Fibroblast of pulmonary artery (primary cell): ENCODE data around the gene STPG3.

Source experiments
- DNase-seq: peaks from one replicate; pipeline ENCODE4 v3.0.0-alpha.2; 2010; ENCODE audit warnings: low read depth
- H3K4me3 ChIP-seq: replicated peaks from 2 replicates; pipeline ENCODE4 v1.5.1; 2011; ENCODE audit warnings: low read depth, mild to moderate bottlenecking, control low read depth, low read length, moderate library complexity
- TF ChIP-seq, protein P1 (sequence below): IDR thresholded peaks from 2 replicates; pipeline ENCODE4 v1.5.1; 2011; ENCODE audit warnings: mild to moderate bottlenecking, control low read depth, low read length, inconsistent platforms; ENCODE audit errors: missing control alignments

Gene STPG3

DNA sequence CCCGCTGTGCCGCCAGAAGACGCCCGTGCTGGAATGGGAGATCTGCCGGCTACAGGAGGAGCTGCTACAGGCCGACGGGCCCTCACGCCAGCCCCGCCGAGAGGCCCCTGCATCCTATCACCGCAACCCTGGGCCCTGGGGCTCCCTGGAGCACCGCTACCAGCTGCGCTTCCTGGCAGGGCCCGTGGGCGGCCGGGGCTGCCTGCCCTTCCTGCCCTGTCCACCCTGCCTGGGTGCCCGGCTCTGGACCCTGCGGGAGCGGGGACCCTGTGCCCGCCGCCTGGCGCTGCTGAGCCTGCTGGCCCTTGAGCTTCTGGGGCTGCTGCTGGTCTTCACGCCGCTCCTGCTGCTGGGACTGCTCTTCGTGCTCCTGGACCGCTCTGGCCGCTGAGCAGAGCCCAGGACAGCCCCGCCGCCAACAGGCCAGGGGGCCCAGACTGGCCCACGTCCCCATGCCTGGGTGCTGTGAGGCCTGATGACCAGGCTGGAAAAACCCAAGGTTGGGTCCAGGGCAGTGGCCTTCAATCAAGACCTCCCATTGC lies 32.8 kb upstream of the STPG3 start:
- TF ChIP-seq, protein P1, sequence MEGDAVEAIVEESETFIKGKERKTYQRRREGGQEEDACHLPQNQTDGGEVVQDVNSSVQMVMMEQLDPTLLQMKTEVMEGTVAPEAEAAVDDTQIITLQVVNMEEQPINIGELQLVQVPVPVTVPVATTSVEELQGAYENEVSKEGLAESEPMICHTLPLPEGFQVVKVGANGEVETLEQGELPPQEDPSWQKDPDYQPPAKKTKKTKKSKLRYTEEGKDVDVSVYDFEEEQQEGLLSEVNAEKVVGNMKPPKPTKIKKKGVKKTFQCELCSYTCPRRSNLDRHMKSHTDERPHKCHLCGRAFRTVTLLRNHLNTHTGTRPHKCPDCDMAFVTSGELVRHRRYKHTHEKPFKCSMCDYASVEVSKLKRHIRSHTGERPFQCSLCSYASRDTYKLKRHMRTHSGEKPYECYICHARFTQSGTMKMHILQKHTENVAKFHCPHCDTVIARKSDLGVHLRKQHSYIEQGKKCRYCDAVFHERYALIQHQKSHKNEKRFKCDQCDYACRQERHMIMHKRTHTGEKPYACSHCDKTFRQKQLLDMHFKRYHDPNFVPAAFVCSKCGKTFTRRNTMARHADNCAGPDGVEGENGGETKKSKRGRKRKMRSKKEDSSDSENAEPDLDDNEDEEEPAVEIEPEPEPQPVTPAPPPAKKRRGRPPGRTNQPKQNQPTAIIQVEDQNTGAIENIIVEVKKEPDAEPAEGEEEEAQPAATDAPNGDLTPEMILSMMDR = no peak
- no peak for DNase-seq
- no peak overlapping the region for H3K4me3 ChIP-seq

DNA sequence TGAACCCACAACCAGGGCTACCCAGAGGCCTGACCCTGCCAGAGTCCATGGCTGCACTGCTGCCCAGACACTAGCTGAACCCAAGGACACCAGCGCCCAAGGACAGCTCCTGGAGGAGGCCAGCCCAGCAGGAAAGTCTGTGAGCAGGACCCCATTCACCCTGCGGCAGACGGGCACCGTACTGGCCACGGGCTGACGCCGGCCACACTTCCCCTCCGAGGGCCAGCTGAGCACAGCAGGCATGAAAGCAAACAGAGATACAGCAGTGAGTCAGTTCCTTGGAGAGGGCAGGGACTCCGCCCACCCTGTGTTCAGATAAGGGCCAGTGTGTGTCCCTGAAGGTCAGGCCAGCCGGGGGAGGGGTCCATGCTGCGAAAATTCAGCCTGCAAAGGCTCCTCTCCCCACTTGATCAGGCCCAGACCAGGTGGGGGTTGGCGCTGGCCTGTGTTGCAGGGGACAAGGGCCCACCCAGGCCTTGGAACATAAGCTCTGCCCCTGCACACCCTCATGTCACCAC lies 32.3 kb upstream of the STPG3 start:
- H3K4me3 ChIP-seq = no peak overlapping the region
- TF ChIP-seq, protein P1 = no peak
- peak; percentile 60 for DNase-seq

DNA sequence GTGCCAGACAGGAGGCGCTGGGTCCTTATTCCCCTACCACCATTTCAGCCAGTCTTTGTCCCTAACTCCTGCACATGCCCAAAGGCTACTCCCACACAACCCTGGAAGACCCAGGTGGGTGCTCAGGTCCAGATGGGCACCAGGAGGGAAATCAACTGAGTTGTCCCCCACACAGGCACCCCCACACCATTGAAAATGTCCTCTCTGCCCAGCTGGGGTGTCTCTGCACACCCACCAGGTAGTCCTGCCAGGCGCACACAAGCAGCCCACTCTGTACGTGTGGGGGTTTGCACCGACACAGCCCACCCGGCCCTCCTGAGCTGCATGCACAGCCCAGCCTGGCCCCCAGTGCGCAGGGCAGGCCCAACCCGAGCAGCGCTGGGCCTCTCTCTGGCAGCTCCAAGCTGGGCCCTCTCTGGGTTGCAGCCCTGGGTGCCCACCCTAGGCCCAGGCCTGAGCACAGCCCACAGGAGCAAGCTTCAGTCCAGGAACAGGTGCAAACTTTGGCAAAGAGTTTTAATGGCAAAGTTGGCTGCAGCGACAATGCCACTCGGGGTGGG lies 31.2 kb upstream of the STPG3 start:
- TF ChIP-seq, protein P1 = no peak
- DNase-seq = no peak
- no peak overlapping the region for H3K4me3 ChIP-seq

DNA sequence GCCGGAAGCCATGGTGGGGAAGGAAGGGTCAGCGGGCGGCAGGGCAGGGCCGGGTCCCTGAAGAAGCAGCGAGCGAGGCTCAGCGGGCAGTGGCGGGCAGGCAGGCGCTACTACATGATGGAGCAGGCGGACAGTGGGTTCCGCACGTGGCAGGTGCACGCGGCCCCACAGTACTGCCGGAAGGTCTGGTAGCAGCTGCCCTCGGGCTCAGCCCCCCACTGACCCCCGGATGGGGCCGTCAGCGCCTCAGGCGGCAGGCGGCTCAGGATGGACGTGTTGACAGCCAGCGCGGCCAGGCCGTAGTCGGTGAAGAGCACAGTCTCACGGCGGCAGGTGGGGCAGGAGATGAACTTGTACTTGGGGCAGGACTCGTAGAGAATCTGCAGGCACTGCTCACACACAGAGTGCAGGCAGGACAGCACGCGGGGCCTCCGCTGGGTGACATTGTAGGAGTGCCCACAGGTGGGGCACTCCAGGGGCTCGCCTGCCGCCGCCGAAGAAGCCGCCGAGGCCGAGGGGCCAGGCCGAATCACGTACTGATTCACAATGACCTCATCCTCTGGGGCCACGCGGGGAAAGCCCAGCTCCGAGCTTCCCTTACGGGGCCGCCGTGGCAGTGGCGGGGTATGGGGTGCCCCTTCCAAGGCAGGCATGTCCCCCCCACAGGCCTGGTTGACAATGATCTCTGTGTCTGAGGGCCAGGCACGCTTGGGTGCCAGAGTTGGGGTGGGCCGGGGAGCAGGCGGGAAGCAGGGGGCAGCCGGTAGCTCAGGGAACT lies 30.6 kb upstream of the STPG3 start:
- TF ChIP-seq, protein P1 = no peak
- DNase-seq = no peak

DNA sequence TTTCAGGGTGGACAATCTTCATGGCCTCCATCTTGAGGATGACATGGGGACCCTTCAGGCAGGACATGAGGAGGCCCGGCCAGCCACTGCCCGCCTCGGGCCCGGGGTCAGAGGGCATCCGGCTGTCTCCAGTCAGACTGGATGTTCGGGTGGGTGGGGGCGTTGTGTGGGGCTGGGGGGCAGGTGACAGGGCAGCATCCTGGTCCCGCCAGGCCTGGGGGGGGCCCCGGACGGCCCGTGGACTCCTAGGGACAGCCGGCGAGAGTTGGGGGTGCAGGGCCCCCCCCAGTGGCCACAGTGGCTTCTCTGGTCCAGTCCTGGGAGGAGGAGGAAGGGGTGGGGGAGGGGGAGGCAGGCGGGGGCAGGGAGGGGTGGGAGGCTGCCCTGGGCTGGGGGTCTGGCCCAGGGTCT lies 30.0 kb upstream of the STPG3 start:
- TF ChIP-seq, protein P1 = no peak
- H3K4me3 ChIP-seq = no peak overlapping the region
- DNase-seq = no peak

More for the DNA sequence above, 30.6 kb upstream of the STPG3 start:
- H3K4me3 ChIP-seq = no peak overlapping the region

DNA sequence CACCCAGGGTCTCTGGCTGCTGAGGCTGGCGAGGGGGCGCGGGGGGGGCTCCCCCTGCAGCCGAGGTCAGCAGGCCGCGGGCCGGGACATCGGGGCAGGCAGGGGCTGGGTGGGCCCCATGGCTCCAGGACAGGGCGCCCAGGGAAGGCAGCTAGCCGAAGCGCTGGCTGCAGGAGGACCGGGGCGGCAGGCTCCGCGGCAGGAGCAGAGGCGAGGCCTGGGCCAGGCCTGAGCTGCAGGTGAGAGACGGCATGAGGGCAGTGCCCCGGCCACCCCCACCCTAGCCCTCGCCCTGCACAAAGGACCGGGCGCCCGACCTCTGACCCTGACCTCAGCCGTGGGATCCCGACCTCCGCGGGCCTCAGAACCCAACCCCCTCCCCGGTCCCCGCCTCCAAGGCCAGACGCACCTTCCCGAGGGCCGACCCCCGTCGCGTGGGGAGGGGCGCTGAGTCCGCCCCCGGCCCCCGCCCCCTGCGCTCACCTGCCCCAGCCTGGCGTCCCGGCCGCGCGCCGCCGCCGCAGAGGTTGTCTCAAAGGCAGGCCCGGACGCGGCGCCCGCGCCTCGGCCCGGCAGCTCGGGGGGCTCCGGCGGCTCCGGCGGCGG lies 29.5 kb upstream of the STPG3 start:
- no peak overlapping the region for H3K4me3 ChIP-seq
- DNase-seq = no peak

More for the DNA sequence above, 29.5 kb upstream of the STPG3 start:
- TF ChIP-seq, protein P1 = no peak
